ENCODE data around the gene MAP2K5. TPM values are rescaled to one million over a fixed set of nuclear protein-coding genes. Genes with fewer than 3 reads are reported as not detected.
A peak's percentile ranks its signal among the peaks of the same experiment; 100 is the strongest.

The MAP2K5 gene
- total and polyA plus RNA-seq, 10 of the 15 experiments (the other 5 are each of a cell fraction or from before 2014, with no cell fraction given), result 1.3 to 19.4 (median 9.6) TPM

- TF ChIP-seq, protein P1, sequence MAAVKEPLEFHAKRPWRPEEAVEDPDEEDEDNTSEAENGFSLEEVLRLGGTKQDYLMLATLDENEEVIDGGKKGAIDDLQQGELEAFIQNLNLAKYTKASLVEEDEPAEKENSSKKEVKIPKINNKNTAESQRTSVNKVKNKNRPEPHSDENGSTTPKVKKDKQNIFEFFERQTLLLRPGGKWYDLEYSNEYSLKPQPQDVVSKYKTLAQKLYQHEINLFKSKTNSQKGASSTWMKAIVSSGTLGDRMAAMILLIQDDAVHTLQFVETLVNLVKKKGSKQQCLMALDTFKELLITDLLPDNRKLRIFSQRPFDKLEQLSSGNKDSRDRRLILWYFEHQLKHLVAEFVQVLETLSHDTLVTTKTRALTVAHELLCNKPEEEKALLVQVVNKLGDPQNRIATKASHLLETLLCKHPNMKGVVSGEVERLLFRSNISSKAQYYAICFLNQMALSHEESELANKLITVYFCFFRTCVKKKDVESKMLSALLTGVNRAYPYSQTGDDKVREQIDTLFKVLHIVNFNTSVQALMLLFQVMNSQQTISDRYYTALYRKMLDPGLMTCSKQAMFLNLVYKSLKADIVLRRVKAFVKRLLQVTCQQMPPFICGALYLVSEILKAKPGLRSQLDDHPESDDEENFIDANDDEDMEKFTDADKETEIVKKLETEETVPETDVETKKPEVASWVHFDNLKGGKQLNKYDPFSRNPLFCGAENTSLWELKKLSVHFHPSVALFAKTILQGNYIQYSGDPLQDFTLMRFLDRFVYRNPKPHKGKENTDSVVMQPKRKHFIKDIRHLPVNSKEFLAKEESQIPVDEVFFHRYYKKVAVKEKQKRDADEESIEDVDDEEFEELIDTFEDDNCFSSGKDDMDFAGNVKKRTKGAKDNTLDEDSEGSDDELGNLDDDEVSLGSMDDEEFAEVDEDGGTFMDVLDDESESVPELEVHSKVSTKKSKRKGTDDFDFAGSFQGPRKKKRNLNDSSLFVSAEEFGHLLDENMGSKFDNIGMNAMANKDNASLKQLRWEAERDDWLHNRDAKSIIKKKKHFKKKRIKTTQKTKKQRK (IDR thresholded peaks at IDR 0.05; ENCODE audit: low read depth, low read length), result no peak
- TF ChIP-seq PAX5 (IDR thresholded peaks at IDR 0.05; ENCODE audit: borderline replicate concordance, low read depth, low read length) (peak; percentile 100), TCF7 (IDR thresholded peaks at IDR 0.05; ENCODE audit: borderline replicate concordance) (peak; percentile 92), ZNF384 (IDR thresholded peaks at IDR 0.05; ENCODE audit: borderline replicate concordance, low read depth, low read length) (no peak), EGR1 (IDR thresholded peaks at IDR 0.05; ENCODE audit: borderline replicate concordance in 1 of 2, low read depth in 2 of 2, low read length in 2 of 2) (no peak), RELA (IDR thresholded peaks at IDR 0.05; ENCODE audit: borderline replicate concordance, partially characterized antibody) (peak; percentile 26), FOS (IDR thresholded peaks at IDR 0.05; ENCODE audit: borderline replicate concordance, extremely low read depth, insufficient read length) (no peak), PML (IDR thresholded peaks at IDR 0.05; ENCODE audit: low read length) (peak; percentile 62; the same call in 1 of the 2 replicates), BACH1 (IDR thresholded peaks at IDR 0.05; ENCODE audit: borderline replicate concordance) (0 out of 2 replicates have a peak, but pooled peaks have one; percentile 68), CHD2 (IDR thresholded peaks at IDR 0.05; ENCODE audit: borderline replicate concordance, low read depth, low read length) (no peak), IRF4 (IDR thresholded peaks at IDR 0.05; ENCODE audit: low read depth, low read length) (0 out of 2 replicates have a peak, but pooled peaks have one; percentile 75), DPF2 (IDR thresholded peaks at IDR 0.05) (peak; percentile 73), MTA3 (IDR thresholded peaks at IDR 0.05; ENCODE audit: borderline replicate concordance, low read length) (peak; percentile 75), CHD1 (IDR thresholded peaks at IDR 0.05; ENCODE audit: low read depth, low read length) (no peak), RAD51 (IDR thresholded peaks at IDR 0.05) (no peak), IKZF2 (IDR thresholded peaks at IDR 0.05) (peak; percentile 79 to 81), ZNF622 (IDR thresholded peaks at IDR 0.05) (no peak), ZNF207 (IDR thresholded peaks at IDR 0.05; ENCODE audit: borderline replicate concordance) (no peak)
- TF ChIP-seq, protein P2, sequence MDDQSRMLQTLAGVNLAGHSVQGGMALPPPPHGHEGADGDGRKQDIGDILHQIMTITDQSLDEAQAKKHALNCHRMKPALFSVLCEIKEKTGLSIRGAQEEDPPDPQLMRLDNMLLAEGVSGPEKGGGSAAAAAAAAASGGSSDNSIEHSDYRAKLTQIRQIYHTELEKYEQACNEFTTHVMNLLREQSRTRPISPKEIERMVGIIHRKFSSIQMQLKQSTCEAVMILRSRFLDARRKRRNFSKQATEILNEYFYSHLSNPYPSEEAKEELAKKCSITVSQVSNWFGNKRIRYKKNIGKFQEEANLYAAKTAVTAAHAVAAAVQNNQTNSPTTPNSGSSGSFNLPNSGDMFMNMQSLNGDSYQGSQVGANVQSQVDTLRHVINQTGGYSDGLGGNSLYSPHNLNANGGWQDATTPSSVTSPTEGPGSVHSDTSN (IDR thresholded peaks at IDR 0.05; ENCODE audit: insufficient replicate concordance, low read depth, low read length), result peak; percentile 50
- TF ChIP-seq, protein P3, sequence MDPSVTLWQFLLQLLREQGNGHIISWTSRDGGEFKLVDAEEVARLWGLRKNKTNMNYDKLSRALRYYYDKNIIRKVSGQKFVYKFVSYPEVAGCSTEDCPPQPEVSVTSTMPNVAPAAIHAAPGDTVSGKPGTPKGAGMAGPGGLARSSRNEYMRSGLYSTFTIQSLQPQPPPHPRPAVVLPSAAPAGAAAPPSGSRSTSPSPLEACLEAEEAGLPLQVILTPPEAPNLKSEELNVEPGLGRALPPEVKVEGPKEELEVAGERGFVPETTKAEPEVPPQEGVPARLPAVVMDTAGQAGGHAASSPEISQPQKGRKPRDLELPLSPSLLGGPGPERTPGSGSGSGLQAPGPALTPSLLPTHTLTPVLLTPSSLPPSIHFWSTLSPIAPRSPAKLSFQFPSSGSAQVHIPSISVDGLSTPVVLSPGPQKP (IDR thresholded peaks at IDR 0.05; ENCODE audit: low read depth, low read length), result no peak
- TF ChIP-seq, protein P4, sequence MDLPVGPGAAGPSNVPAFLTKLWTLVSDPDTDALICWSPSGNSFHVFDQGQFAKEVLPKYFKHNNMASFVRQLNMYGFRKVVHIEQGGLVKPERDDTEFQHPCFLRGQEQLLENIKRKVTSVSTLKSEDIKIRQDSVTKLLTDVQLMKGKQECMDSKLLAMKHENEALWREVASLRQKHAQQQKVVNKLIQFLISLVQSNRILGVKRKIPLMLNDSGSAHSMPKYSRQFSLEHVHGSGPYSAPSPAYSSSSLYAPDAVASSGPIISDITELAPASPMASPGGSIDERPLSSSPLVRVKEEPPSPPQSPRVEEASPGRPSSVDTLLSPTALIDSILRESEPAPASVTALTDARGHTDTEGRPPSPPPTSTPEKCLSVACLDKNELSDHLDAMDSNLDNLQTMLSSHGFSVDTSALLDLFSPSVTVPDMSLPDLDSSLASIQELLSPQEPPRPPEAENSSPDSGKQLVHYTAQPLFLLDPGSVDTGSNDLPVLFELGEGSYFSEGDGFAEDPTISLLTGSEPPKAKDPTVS (IDR thresholded peaks at IDR 0.05; ENCODE audit: low read depth, low read length), result no peak
Observed at GRCh38 chr15:67762610-67763368, 220.3 kb downstream of the MAP2K5 start (continued).

Data from GM12878 (cell line).